ENCODE measurements around the gene CLEC3A. TPM values are rescaled to one million over a fixed set of nuclear protein-coding genes. Genes with fewer than 3 reads are reported as not detected.
"Not testable (repeated sequence)": the region's sequence is repeated elsewhere in the genome, so short reads cannot be mapped to it uniquely, and the experiment has no call there.

The CLEC3A gene
- polyA plus RNA-seq, 1 donor, result not detected

DNA sequence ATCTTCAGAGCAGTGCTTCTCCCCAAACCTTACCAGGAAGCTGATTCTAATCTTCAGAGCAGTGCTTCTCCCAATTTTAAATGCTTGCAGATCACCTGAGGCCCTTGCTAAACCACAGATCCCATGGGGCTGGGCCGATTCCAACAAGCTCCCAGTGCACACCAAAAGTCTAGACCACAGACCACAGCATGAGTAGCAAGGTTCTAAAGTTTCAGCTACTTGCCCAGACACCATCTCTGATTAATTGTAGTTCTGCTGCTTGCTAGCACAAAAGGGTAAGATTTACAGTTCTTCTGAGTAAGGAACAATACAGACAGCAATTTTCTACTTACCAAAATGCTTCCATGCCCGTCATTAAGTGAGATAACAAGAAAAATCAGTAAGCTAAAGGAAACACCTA is 12.2 kb downstream of the CLEC3A start:
- DNase-seq, result no peak

DNA sequence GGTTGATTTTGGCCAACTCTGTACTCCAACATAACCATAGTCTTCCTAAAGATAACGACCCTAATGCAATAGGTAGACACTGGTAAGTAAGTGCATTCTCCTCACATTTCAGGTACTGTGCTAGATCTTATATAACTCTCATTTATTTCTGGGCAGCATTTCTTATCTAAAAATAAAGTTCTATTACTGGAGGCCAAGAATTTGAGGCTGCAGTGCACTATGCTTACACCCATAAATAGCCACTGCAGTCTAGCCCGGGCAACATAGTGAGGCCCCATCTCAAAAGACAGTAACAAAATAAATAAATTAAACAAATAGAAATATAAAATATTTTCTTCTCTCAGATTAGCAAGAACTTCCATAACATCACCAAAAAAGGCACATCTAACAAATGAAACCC is 12.7 kb downstream of the CLEC3A start:
- DNase-seq, result no peak

DNA sequence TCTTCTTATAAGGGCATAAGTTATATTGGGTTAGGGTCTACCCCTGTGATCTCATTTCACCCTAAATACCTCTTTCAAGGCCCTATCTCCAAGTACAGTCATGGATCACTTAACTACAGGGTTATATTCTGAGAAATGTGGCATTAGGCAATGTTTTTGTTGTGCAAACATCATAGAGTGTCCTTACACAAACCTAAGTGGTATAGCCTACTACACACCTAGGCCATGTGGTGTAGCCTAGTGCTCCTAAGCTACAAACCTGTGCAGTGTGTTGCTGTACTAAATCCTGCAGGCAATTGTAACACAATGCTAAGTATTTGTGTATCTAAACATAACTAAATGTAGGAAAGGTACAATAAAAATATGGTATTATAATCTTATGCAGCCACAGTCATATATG is 18.0 kb downstream of the CLEC3A start:
- no peak for DNase-seq

DNA sequence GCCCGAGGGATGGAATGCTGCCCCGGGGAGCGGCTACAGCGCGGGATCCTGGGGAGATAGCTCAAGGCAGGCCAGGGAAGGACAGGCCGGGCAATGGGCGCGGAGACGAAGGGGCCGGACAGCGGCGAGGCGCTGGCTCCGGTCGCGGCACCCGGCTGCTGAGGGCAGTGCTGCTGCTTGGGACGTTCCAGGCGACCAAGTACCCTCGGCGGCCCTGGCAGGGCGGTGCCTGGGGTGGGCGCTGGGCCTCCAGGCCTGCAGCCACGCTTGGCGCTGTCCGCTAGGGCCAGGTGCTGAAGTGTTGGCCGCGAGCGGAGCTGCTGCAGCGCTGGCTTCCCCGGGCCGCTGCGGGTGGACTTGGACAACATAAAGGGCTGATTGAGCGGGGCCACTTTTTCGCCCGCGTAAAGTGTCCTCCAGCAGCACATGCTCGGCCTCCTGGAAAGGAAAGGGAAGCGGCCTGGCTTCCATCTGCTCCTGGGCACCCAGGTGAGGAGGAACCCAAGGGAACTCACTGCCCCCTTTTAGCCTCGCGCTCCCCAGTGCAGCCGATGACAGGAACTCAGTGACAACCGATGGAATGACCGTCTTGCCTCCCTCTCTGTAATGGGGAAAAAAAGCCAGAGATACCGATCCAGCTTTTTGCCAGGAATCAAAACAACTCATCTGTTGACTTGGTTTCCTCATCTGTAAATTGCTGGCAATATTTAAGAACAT is 23.7 kb downstream of the CLEC3A start:
- peak; percentile 87 for DNase-seq

DNA sequence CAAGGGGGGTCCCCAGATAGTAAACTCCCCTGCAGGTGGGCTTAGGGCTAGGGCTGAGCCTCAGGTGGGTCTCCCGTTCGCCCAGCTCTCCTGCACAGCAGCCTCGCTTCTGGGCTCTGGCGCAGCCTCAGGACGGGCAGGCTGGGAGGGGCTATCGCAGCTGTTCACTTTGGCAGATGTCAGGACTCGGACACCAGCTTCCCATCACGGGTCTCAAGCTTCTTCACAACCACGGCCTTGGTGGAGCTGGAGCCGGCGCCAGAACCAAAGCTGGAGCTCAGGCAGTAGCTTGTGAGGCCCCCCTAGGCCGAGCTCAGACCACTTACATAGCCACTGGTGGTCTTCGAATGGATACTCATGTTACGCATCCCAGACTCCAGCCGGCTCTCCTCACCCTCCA is 26.0 kb downstream of the CLEC3A start:
- DNase-seq, result no peak

DNA sequence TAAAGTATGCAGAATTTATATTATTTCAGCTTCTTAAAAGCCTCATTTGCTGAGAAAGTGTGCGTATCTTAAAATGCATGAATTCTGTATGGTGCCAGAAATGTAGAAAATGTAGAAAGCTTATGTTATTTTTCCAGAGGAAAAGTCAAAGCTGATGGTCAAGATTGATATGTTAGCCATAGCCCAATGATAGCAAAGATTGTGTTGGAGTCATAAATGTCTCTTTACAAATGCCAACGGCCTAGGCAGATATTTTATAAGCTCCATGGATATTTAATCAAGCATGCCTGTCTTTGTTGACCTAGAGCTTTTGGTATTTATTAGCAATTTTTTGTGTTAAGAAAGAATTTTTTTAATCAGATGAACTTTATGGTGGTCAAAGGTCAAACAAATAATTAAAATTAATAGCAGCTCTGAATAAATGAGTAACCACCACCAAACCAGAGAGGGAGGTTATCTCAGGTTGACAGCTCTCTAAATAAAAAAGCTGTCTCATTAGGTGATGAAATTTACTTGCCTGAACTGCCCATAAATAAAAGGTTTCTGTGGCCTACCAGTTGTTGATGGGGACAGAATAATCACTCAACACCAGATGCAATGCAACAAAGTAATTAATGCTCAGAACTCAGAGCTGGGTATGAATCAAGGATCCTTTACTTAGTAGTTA is 28.5 kb downstream of the CLEC3A start:
- no peak for DNase-seq

DNA sequence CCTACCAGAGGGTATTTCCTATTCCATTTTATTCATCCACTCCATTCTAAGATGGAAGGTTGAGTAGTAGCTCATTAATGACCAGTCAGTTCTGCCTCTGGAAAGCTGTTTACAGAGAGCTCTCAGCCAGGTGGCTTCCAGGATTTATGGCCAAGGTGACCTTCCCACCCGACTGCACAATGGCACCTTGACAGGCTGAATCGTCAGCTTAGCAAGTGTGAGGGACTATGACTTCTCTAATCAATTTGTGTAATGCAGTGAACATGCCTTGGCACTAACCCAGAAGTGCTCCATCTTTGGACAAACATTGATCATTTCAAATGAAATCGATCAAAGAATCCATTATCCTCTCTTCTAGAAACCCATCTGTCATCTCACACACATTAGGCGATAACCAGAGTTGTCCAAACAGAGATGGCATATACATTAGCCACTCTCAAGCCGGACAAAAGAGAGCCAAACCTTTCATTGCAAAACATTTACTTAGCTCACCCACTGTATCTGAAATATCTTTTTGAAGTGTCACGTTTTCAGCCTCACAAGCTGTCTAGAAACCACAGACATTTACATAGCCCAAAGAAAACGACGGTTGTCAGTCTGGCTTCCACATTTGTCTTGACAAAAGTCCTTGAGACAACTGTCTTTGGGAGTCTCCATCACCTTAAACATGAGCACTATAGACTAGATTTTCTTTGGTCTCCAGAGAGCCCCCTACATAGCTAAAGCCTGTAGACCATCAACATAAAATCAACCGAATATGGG is 35.6 kb downstream of the CLEC3A start:
- no peak for DNase-seq

DNA sequence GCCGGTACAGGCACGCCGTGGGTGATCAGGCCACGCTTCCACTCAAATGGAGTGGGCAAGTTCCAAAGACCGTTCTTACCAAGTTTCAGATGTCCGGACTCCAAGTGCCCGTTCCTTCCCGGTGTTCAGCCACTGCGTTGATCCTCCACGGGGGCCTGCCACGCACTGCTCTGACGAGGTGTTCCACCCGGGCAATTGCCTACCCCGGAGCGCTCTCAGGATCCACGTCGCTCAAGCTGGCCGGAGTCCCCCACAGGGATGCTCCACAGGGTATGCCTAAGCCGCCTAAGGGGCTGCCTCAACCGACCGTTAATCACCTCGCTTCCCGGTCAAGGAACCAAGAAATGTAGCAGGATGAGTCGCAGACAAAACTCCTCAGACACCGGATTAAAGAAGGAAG is 37.5 kb downstream of the CLEC3A start:
- not testable (repeated sequence) for DNase-seq

DNA sequence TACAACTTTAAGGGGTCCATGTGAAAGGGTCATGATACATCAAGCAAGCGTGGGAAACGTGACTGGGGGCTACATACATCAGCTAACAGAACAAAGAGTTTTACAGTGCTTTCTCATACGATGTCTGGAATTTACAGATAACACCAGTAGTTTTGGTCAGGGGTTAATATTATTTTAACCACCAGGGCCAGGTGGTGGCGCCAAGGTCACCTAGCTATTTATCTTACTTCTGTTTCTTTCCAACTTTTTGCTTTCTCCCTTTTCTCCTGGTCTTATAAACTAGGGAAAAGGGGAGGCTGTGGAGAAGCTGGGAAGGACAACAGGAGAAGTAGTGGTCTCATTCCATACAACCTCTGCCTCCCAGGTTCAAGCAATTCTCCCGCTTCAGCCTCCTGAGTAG is 37.9 kb downstream of the CLEC3A start:
- DNase-seq, result no peak

DNA sequence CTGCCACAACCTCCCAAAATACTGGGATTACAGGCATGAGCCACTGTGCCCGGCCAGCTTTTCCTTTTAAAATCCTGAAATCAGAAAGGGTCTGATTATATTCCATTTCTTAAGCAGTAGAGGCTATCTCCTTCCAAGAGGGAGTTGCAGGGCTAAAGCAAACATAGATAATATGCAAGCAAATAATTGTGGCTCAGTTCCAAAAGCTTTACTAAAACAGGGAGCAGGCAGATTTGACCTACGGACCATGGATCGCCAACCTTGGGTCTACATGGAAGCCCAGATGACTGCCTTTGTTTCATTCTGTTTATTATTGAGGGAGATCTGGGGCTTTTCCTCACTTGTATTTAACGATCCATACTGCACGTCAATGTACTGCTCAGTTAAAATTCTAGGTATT is 38.5 kb downstream of the CLEC3A start:
- no peak for DNase-seq

DNA sequence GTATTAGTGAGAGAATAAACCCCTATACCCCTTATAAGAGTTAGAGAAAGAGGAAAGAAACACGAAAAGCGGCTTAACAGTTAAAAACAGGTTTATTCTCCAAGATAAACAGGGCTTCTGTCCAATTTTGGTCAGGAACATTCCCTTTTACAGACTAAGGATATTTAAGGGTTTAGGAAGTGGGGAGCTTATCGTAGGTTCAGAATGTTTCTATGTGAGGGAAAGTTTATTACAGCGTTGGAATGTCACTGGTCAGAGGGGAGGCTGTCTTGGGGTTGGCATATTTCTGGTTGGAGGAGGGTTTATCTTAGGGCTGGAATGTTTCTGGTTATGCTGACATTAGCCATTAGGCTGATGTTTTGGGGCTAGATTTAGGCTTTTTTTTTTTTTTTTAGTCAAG is 43.0 kb downstream of the CLEC3A start:
- DNase-seq, result no peak

DNA sequence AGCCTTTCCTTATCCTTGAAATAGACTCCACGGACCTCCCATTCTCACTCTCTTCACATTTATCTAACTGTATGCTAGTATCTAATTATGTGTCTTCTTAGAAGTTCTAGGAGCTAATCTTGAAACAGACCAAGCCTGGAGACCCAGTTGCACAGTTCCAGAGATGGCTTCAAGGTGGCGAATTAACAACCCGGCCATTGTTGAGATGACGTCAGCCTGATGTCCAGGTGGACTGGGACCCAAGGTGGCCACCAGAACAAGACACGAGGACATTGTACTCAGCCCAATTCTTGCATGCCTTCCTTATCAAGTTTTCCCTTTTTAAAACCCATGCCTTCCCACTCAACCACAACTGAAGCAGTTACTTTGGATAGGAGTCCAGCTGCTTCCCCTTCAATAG is 47.6 kb downstream of the CLEC3A start:
- DNase-seq, result no peak

DNA sequence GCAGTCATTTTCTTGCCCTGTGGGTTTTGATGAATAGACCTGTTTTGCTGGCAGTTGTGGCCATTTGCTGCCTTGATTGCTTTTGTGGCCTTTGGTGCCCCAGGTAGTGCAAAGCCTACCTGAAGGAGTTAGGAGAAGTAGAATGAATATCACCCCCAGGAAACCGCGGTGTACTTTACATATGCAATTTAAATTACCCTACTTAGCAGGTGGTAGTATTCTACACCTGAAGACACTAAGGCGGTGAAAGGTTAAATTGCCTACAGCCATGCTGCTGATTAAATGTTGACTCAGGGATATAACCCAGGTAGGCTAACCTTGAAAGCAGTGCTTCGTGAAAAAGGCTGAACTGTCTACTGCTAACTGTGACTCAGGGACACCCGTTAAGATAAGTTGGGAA is 49.9 kb downstream of the CLEC3A start:
- DNase-seq, result no peak

DNA sequence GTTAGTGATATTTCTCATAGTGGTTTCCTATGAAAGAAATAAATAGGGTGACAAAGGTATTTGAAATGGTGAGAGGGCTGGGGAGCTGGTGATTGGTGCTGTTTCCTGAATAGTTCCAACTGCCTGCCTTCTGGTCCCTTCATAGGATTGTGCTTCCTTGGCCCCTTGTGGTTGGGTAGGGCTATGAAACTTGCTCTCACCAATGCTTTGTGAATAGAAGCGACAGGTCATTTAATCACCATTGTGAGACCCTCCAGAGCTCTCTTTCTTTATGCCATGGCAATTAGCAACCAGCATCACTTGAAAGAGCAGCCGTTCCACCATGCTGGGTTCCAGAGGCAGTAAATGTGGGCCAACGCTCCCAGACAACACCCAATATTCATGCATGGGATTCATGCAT is 53.5 kb downstream of the CLEC3A start:
- DNase-seq, result no peak

DNA sequence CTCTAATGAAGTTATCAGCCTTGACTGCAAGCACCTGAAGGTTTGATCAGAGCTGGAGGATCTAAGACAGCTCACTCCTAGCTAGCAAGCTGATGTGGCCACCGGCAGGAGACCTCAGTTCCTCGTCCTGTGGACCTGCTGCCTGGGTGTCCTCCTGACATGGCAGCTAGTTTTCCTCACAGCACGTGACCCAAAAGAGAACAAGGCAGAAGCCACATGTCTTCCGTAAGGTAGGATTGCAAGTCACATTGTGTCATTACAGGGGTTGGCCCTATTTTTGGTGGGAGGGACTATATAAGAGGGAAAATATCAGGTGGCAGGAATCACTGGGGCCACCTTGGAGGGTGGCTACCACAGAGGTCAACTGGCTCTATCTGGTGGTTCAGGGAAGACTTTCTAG is 59.0 kb downstream of the CLEC3A start:
- no peak for DNase-seq

Other genes starting within 250 kb of the CLEC3A start
- gene VAT1L, start 234.0 kb upstream of the CLEC3A start, polyA plus RNA-seq (ENCODE audit: insufficient read length), result 4.7 TPM
- gene WWOX, start 77.1 kb downstream of the CLEC3A start, polyA plus RNA-seq (ENCODE audit: insufficient read length), result 34.1 TPM

Measured in left kidney (tissue), 2 donors.